MM.1S (cell line): Measurements from ENCODE around the gene F12.
A peak's percentile ranks its signal among the peaks of the same experiment; 100 is the strongest.

Experiments used
- DNase-seq: peaks from one replicate; pipeline ENCODE4 v3.0.0-alpha.2; 2015
- H2AFZ ChIP-seq: fragments of 300-600 bp; sonication (generic); 2 replicates; pipeline ENCODE4 v1.6.0; 2016; ENCODE audit warnings: antibody characterized with exemption, low read length
- H3F3A ChIP-seq: fragments of 300-600 bp; sonication (generic); 2 replicates; pipeline ENCODE4 v1.6.1; 2016; ENCODE audit warnings: mild to moderate bottlenecking, antibody characterized with exemption, low read length, moderate library complexity, mixed read lengths; ENCODE audit not compliant: insufficient read depth
- H3K27ac ChIP-seq: fragments of 300-600 bp; sonication (generic); 2 replicates; pipeline ENCODE4 v1.5.1; 2016; ENCODE audit warnings: mild to moderate bottlenecking, low read length
- H3K27me3 ChIP-seq: fragments of 300-600 bp; sonication (generic); replicated peaks from 2 replicates; pipeline ENCODE4 v1.6.0; 2016; ENCODE audit warnings: low read length; ENCODE audit not compliant: insufficient read depth
- H3K36me3 ChIP-seq: fragments of 300-600 bp; sonication (generic); replicated peaks from 2 replicates; pipeline ENCODE4 v1.6.1; 2016; ENCODE audit warnings: mild to moderate bottlenecking, low read length, mixed read lengths; ENCODE audit not compliant: insufficient read depth
- H3K4me1 ChIP-seq: fragments of 300-600 bp; sonication (generic); 2 replicates; pipeline ENCODE4 v1.6.1; 2016; ENCODE audit warnings: low read length, mixed read lengths
- H3K4me2 ChIP-seq: fragments of 300-600 bp; sonication (generic); 2 replicates; pipeline ENCODE4 v1.6.0; 2016; ENCODE audit warnings: low read depth, low read length
- H3K4me3 ChIP-seq: fragments of 300-600 bp; sonication (generic); 2 replicates; pipeline ENCODE4 v1.5.1; 2016; ENCODE audit warnings: low read length, mixed read lengths
- H3K79me2 ChIP-seq: fragments of 300-600 bp; sonication (generic); 2 replicates; pipeline ENCODE4 v1.6.1; 2016; ENCODE audit warnings: mixed run types, low read length, mixed read lengths
- H3K9ac ChIP-seq: fragments of 300-600 bp; sonication (generic); 2 replicates; pipeline ENCODE4 v1.6.1; 2016; ENCODE audit warnings: low read length, mixed read lengths
- H3K9me2 ChIP-seq: fragments of 300-600 bp; sonication (generic); replicated peaks from 2 replicates; pipeline ENCODE4 v1.6.1; 2016; ENCODE audit warnings: mild to moderate bottlenecking, low read length, mixed read lengths; ENCODE audit not compliant: insufficient read depth
- H3K9me3 ChIP-seq: fragments of 300-600 bp; sonication (generic); replicated peaks from 2 replicates; pipeline ENCODE4 v1.6.1; 2016; ENCODE audit warnings: mild to moderate bottlenecking, low read length, mixed read lengths; ENCODE audit not compliant: insufficient read depth
- H4K20me1 ChIP-seq: fragments of 300-600 bp; sonication (generic); 2 replicates; pipeline ENCODE4 v1.6.1; 2016; ENCODE audit warnings: mild to moderate bottlenecking, low read length, moderate library complexity, mixed read lengths; ENCODE audit not compliant: insufficient read depth
- EZH2 ChIP-seq: fragments of 300-600 bp; sonication (generic); optimal IDR thresholded peaks from 2 replicates; pipeline ENCODE3; 2017; ENCODE audit warnings: low read depth, mild to moderate bottlenecking, antibody characterized with exemption, low read length, mixed read lengths
- EZH2phosphoT487 ChIP-seq: fragments of 300-600 bp; sonication (generic); IDR thresholded peaks from 2 replicates; pipeline ENCODE4 v1.6.1; 2018; ENCODE audit warnings: antibody characterized with exemption, low read length
- TF ChIP-seq, protein P1 (sequence below): fragments of 300-600 bp; sonication (generic); IDR thresholded peaks from 2 replicates; pipeline ENCODE4 v1.5.1; 2016; ENCODE audit warnings: antibody characterized with exemption, low read length, mixed read lengths

Gene F12

DNA sequence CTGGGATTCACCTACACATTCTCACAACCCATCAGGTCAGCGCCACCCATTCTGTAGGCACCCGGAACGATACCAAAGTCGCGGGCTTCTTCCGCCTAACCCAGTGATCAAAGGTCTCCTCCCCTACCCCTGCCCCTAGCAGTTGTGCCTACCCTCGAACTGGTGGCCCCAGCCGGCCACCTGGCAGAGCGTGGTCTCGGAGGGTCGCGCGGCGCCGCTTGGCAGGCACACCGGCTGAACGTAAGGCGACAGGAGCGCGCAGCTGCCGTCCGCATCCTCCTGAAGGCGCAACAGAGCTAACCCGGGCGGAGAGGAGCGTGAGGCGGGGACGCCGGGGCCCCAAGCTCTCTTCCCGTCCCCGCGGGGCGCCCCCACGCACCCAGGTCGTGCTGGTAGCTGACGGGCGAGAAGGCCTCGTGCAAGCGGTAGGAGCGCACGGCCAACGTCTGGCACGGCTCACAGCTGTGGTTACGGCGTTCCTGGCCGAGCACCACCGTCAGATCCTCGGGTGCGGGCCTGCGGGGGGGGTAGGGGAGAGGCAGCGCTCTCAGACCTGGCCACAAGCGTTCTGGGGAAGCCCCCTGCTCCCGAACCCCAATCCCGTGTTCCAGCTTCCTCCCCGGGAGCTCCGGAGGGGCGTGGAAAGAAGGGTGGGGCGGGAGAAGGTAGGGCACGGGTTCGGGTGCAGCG lies 6.1 kb downstream of the F12 start:
- TF ChIP-seq, protein P1, sequence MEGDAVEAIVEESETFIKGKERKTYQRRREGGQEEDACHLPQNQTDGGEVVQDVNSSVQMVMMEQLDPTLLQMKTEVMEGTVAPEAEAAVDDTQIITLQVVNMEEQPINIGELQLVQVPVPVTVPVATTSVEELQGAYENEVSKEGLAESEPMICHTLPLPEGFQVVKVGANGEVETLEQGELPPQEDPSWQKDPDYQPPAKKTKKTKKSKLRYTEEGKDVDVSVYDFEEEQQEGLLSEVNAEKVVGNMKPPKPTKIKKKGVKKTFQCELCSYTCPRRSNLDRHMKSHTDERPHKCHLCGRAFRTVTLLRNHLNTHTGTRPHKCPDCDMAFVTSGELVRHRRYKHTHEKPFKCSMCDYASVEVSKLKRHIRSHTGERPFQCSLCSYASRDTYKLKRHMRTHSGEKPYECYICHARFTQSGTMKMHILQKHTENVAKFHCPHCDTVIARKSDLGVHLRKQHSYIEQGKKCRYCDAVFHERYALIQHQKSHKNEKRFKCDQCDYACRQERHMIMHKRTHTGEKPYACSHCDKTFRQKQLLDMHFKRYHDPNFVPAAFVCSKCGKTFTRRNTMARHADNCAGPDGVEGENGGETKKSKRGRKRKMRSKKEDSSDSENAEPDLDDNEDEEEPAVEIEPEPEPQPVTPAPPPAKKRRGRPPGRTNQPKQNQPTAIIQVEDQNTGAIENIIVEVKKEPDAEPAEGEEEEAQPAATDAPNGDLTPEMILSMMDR, result no peak
- TF ChIP-seq EZH2, result no peak
- TF ChIP-seq EZH2phosphoT487, result no peak
- H3K27ac ChIP-seq, result peak overlapping the region; percentile 48; the same call in 1 of the 2 replicates
- DNase-seq, result peak; percentile 37

DNA sequence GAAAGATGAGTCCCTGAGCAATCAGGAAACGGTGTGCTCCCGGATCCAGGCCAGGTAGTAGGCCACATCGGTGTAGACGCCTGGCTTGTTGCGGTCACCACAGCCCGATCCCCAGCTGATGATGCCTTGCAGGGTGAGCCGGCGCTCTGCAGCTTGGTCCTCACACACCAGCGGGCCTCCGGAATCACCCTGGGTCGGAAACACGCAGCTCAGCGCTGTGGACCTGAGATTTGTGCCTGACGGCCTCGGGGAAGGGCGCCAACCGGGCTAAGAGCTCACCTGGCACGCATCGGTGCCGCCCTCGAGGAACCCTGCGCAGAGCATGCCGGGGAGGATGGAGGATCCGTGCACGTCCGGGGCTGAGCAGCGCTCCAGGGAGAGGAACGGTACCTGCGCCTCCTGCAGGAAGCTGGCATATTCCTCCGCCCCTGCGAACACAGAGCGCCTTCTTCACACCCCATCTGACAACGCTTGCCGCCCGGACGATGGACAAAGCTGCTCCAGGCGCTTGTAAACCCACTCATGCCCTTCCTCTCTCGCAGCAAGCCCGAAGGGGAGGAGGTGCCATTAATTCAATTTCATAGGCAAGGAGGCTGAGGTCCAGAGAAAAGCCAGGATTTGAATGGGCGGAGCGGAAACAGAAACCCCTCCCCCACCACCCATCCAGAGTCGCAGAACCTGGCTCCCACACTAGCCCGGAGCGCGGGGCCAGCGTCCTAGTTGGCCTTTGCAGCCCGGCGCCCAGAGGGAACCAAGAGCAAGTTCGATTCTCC lies 6.9 kb downstream of the F12 start:
- peaks cover 34% of the 10 kb centered on the region for H3K27me3 ChIP-seq
- peak overlapping the region; percentile 96 for H2AFZ ChIP-seq
- no peaks in the 10 kb centered on the region for H4K20me1 ChIP-seq
- H3K27ac ChIP-seq, result no peak overlapping the region
- H3K36me3 ChIP-seq, result no peaks in the 10 kb centered on the region
- no peak for DNase-seq
- peaks cover 17% of the 10 kb centered on the region for H3K4me1 ChIP-seq
- no peaks in the 10 kb centered on the region for H3K79me2 ChIP-seq
- no peaks in the 10 kb centered on the region for H3K9me2 ChIP-seq
- peak overlapping the region; percentile 78 for H3K4me3 ChIP-seq
- H3F3A ChIP-seq, result peaks cover 9% of the 10 kb centered on the region; the same call in 1 of the 2 replicates
- peak overlapping the region; percentile 100 for H3K4me2 ChIP-seq
- no peaks in the 10 kb centered on the region for H3K9me3 ChIP-seq
- H3K9ac ChIP-seq, result no peak overlapping the region; the same call in 1 of the 2 replicates
- TF ChIP-seq, protein P1, result peak; percentile 13; the same call in 1 of the 2 replicates
- no peak for TF ChIP-seq EZH2phosphoT487

More for the DNA sequence above, 6.1 kb downstream of the F12 start:
- H3K9ac ChIP-seq, result peak overlapping the region; percentile 82
- H3K27me3 ChIP-seq, result peaks cover 26% of the 10 kb centered on the region
- H3K4me1 ChIP-seq, result peaks cover 17% of the 10 kb centered on the region
- peak overlapping the region; percentile 100 for H3K4me2 ChIP-seq
- peak overlapping the region; percentile 96 for H2AFZ ChIP-seq
- H4K20me1 ChIP-seq, result no peaks in the 10 kb centered on the region
- no peaks in the 10 kb centered on the region for H3K9me2 ChIP-seq
- no peaks in the 10 kb centered on the region for H3K79me2 ChIP-seq
- H3F3A ChIP-seq, result peaks cover 9% of the 10 kb centered on the region; the same call in 1 of the 2 replicates
- no peaks in the 10 kb centered on the region for H3K36me3 ChIP-seq
- H3K9me3 ChIP-seq, result no peaks in the 10 kb centered on the region
- peak overlapping the region; percentile 78 for H3K4me3 ChIP-seq

DNA sequence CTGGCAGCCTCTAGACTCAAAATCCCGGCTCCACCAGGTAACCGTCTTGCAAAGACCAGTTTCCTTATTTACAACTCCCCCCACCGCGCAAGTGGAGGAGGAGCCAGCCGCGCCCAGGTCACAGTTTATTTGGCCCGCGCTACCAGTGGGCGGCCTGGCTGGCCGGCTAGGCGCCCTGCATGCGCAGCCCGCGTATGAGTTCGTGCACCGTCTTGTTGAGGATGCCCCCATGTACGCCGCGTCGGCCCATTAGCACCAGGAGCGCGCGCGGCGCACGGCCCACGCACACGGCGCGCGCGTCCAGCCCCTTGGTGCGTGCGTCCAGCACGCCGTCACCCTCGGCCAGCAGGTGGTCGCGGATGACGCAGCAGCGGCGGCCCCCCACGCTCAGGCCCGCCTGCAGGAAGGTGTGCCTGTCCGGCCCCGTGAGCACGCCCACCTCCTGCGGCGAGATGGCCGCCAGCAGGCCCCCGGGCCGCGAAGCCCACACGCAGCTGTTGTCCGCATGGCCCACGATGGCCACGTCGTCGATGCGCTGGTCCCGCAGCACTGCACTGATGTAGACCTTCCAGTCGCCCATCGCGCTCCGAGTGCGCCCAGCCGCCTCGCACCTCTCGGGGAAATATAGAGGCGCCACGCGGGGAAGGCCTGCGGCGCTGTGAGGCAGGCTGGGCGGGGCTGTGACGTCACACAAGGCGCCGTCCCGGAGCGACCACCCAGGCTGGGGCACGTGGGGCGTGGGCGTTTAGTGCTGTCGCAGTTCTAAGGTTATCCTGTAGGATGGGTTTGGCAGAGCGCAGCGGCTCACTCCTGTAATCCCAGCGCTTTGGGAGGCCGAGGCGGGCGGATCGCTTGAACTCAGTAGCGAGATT lies 9.1 kb downstream of the F12 start, which contains the start of gene PFN3:
Gene PFN3 (minus strand): TSS at position 665 of the 872 bp plus-strand sequence. CDS start 85 bp downstream, at position 580.
- Histone ChIP-seq H3K4me3 (no peak within 1 kb of the TSS), H3K27me3 (peaks cover 49% of the 10 kb centered on the region), H3K79me2 (no peaks in the 10 kb centered on the region), H3K4me2 (no peak within 1 kb of the TSS), H3K9me2 (no peaks in the 10 kb centered on the region), H3K36me3 (no peaks in the 10 kb centered on the region), H4K20me1 (no peaks in the 10 kb centered on the region), H3K27ac (no peak within 1 kb of the TSS), H3K4me1 (peaks cover 16% of the 10 kb centered on the region), H3K9ac (no peak within 1 kb of the TSS), H3K9me3 (no peaks in the 10 kb centered on the region), H2AFZ (no peak within 1 kb of the TSS), H3F3A (peaks cover 9% of the 10 kb centered on the region; the same call in 1 of the 2 replicates)
- no peak for TF ChIP-seq EZH2
- no peak for TF ChIP-seq EZH2phosphoT487
- no peak for DNase-seq
